ENCODE data around the gene RP9. TPM values are rescaled to one million over a fixed set of nuclear protein-coding genes. Genes with fewer than 3 reads are reported as not detected.

Gene RP9
- total RNA-seq, 1 donor from 2014 or later = 8.1 TPM

GRCh38 chr7:33062782-33063443, 46.3 kb downstream of the RP9 start:
- DNase-seq (ENCODE audit: low read depth in 2 of 2) = peak; percentile 81 to 94

- DNase-seq (ENCODE audit: low read depth in 2 of 2) = peak in 1 of 2 donors; percentile 44
Measured at GRCh38 chr7:33062023-33062781, 47.0 kb downstream of the RP9 start, which contains the start of gene NT5C3A. Gene NT5C3A (minus strand): TSS chr7:33062776. CDS start chr7:33062705, 71 bp downstream.

- no peak for DNase-seq (ENCODE audit: low read depth in 2 of 2)
Measured at GRCh38 chr7:33061282-33061937, 47.8 kb downstream of the RP9 start.

GRCh38 chr7:33059635-33060034, 49.6 kb downstream of the RP9 start:
- DNase-seq (ENCODE audit: low read depth in 2 of 2) = no peak

- DNase-seq (ENCODE audit: low read depth in 2 of 2) = no peak
Measured at GRCh38 chr7:33055158-33055557, 54.0 kb downstream of the RP9 start.

GRCh38 chr7:33054261-33054964, 54.8 kb downstream of the RP9 start:
- DNase-seq (ENCODE audit: low read depth in 2 of 2) = peak; percentile 48 to 65

- no peak for DNase-seq (ENCODE audit: low read depth in 2 of 2)
Measured at GRCh38 chr7:33053721-33054120, 55.5 kb downstream of the RP9 start.

- peak; percentile 65 to 71 for DNase-seq (ENCODE audit: low read depth in 2 of 2)
Measured at GRCh38 chr7:33050535-33051318, 58.5 kb downstream of the RP9 start.

- no peak for DNase-seq (ENCODE audit: low read depth in 2 of 2)
Measured at GRCh38 chr7:33048704-33049103, 60.5 kb downstream of the RP9 start.

GRCh38 chr7:33048257-33048656, 60.9 kb downstream of the RP9 start:
- DNase-seq (ENCODE audit: low read depth in 2 of 2) = no peak

- DNase-seq (ENCODE audit: low read depth in 2 of 2) = peak in 1 of 2 donors; percentile 12
Measured at GRCh38 chr7:33044986-33045385, 64.2 kb downstream of the RP9 start.

Other genes with a start within 250 kb of the RP9 start
- gene KBTBD2, start 217.6 kb downstream of the RP9 start, total RNA-seq = 56.1 and 89.0 TPM in 2 replicates
- gene FKBP9, start 152.0 kb downstream of the RP9 start, total RNA-seq = 103 and 158 TPM in 2 replicates
- gene NT5C3A, start 46.6 kb downstream of the RP9 start, total RNA-seq = 17.8 and 18.2 TPM in 2 replicates
- 11.2 and 18.7 TPM in 2 replicates for gene BBS9, start 20.2 kb upstream of the RP9 start, total RNA-seq